AG10803 (cell line): ENCODE results near the gene LRP2BP.

Experiments
- DNase-seq: peaks from one replicate; pipeline ENCODE4 v3.0.0; 2010; ENCODE audit warnings: low read depth
- H3K4me3 ChIP-seq: 2 replicates; pipeline ENCODE4 v1.5.1; 2011; ENCODE audit warnings: mild to moderate bottlenecking, low read length, control low read depth
- TF ChIP-seq, protein P1 (sequence below): conservative IDR thresholded peaks from 2 replicates; pipeline ENCODE4 v1.5.1; 2011; ENCODE audit warnings: mild to moderate bottlenecking, low read length, control low read depth, inconsistent platforms

Gene LRP2BP

DNA sequence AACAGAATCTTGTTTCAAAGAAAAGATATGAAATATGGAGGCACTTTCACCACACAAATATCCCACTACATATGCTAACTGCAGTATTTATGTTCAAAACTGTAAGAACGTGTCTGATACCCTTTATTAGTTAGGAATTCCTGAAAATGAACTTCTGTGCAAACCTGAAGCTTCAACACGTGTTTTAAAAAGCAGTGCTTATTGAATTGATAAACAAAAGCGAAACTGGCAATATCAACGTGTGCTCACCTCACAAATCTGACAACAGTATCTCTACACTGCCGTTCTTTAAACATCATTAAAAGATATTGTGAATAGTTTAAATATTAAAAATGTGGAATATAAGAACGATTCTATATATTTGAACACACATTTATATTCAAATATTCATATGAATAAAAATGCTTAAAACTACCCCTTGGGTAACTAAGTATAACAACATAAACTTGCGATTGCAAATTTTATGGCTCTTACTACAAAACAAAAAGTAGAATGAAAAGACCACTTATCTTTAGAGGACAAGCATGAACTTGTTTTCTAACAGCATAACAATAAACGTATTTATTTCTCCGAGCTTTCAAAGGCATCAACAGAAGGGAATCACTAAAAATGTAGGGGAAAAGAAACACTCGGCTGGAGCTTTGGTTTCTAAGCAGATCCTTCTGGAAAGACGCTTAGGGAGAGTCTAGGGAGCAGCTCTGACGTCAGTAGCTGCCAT, at the start of gene LRP2BP:
Gene LRP2BP, minus strand, starts transcription at position 687 of the 718 bp plus-strand sequence. CDS start 17,738 bp downstream, outside the sequence.
- peak within 1 kb of the TSS; percentile 84 for H3K4me3 ChIP-seq
- TF ChIP-seq, protein P1, sequence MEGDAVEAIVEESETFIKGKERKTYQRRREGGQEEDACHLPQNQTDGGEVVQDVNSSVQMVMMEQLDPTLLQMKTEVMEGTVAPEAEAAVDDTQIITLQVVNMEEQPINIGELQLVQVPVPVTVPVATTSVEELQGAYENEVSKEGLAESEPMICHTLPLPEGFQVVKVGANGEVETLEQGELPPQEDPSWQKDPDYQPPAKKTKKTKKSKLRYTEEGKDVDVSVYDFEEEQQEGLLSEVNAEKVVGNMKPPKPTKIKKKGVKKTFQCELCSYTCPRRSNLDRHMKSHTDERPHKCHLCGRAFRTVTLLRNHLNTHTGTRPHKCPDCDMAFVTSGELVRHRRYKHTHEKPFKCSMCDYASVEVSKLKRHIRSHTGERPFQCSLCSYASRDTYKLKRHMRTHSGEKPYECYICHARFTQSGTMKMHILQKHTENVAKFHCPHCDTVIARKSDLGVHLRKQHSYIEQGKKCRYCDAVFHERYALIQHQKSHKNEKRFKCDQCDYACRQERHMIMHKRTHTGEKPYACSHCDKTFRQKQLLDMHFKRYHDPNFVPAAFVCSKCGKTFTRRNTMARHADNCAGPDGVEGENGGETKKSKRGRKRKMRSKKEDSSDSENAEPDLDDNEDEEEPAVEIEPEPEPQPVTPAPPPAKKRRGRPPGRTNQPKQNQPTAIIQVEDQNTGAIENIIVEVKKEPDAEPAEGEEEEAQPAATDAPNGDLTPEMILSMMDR = no peak
- peak; percentile 4 for DNase-seq

DNA sequence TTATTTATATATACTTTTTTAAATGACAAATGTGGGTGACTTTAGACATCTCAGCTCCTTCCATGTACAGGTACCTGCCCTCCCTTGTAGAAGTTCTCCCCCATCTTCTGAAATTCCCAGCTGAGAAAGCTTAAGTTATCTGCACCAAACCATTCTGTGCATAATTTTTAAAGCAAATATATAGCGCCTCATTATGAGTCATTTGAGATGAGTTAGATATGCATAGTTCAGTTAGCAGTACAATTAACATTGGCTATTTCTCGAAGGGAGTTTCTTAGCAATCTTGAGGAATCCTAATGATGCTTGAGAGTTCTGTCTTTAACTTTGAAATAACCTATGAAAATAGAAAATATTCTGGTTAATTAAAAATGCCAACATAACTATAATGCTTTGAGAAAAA, 49.5 kb upstream of the LRP2BP start:
- TF ChIP-seq, protein P1 = no peak
- no peak for DNase-seq
- H3K4me3 ChIP-seq = no peak overlapping the region

DNA sequence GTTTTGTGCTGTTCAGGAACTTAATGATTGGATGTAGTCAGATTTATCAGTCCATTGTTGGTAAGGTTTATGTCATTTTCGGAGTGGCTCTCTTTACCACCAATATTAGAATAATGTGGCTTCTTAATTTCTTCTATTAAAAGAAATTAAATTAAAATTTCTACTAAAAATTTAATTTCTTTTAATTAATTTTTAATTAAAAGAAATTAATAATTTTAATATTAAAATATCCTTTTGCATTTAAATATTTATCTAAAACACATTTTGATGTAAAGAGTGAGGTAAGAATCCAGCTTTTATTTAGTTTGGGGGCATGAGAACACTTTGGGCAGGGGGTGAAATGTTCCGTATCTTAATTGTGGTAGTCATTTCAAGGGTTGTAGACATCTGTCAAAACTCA, 45.8 kb upstream of the LRP2BP start:
- H3K4me3 ChIP-seq = no peak overlapping the region
- no peak for DNase-seq
- TF ChIP-seq, protein P1 = no peak

DNA sequence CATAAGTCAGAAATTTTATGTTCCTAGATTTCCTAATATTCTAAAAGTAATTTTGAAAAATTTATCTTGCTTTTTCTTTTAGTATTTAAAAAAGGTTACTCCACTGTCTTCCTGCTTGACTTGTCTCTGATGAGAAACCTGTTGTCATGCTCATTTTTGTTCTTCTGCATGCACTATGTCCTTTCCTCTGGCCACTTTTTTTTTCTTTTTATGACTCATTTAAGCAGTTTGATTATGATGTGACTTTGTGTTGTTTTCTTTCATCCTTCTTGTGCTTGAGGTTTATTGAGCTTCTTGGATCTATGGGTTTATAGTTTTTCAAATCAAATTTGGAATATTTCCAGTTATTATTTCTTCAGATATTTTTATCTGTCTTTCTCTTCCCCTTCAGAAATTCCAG, 42.1 kb upstream of the LRP2BP start:
- no peak overlapping the region for H3K4me3 ChIP-seq
- TF ChIP-seq, protein P1 = no peak
- DNase-seq = no peak

DNA sequence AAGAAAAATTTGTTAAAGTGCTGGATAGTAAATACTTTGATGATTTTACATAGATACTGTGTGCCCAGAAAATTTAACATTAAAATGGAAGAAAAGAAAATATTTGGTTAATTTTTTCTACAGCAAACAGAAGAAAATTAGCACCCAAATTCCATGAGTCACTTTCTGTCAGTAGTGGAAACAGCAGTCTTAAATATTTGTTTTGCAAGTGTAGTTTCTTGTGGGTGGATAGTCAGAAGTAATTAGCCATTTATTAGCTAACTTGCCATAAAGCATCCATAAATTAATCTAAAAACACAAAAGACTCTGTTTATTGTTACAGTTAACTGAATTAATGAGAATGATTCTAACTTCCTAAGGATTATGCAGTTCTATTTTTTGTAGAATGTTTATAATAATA, 39.7 kb upstream of the LRP2BP start:
- TF ChIP-seq, protein P1 = no peak
- no peak overlapping the region for H3K4me3 ChIP-seq

DNA sequence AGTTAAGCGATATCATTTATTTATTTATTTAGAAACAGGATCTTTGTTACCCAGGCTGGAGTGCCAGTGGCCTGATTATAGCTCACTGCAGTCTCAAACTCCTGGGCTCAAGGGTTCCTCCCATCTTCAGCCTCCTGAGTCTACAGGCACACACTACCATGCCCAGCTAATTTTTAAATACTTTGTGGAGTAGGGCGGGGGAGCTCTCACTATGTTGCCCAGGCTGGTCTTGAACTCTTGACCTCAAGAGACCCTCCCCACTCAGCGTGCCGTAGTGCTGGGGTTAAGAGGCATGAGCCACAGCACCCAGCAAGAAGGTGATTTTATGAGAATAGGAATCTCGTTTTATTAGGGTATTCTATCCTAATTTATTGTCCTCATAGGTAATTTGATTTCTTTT, 33.9 kb upstream of the LRP2BP start:
- DNase-seq = no peak
- H3K4me3 ChIP-seq = no peak overlapping the region
- TF ChIP-seq, protein P1 = no peak

More for the DNA sequence above, 39.7 kb upstream of the LRP2BP start:
- DNase-seq = no peak

DNA sequence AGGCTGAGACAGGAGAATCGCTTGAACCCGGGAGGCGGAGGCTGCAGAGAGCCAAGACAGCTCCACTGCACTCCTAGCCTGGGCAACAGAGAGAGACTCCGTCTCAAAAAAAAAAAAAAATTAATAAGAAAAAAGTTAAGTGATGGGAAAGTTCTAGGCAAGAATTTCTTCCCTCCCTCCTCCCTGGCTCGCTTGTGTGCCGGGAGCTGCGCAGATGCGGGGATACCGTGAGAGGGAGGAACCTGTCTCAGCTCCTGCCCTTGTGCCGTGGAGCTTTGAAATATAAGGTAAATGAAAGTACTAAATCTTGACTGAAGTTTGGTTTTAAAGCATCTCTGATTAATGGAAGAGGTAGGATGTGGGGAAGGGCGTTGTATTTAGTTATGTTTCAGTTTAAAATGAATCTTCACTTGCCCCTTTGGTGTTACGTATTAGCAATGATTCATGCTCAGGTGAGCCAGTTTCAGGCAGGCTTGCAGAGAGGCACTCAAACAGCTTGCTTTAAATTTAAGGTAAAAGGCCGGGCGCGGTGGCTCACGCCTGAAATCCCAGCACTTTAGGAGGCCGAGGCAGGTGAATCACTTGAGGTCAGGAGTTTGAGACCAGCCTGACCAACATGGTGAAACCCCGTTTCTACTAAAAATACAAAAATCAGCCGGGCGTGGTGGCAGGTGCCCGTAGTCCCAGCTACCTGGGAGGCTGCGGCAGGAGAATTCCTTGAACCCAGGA, 31.4 kb upstream of the LRP2BP start:
- TF ChIP-seq, protein P1 = no peak
- H3K4me3 ChIP-seq = no peak overlapping the region
- no peak for DNase-seq
